Activated CD8-positive, alpha-beta memory T cell treated with anti-CD3 and anti-CD28 coated beads, Interleukin-2, amount 10 ng/mL, durations not matched to agents 7 days and 5 days (primary cell): Measurements from ENCODE around the gene TACR1. TPM values are rescaled to one million over a fixed set of nuclear protein-coding genes. Genes with fewer than 3 reads are reported as not detected.
"Not testable (repeated sequence)": the region's sequence is repeated elsewhere in the genome, so short reads cannot be mapped to it uniquely, and the experiment has no call there.

Experiments
- ATAC-seq: fragments of 150-1000 bp; cut with Tn5 transposase; one replicate; pipeline ENCODE4 v1.10.0; 2021; ENCODE audit warnings: moderate library complexity
- CTCF ChIA-PET: fragments of 350-600 bp; sonication (Branson Sonifier 250); formaldehyde crosslinking; loops from one replicate; lab custom pipeline; 2021; ENCODE audit warnings: antibody characterized with exemption; lab: Charles Lee
- DNase-seq: peaks from one replicate; pipeline ENCODE4 v3.0.0-alpha.2; 2020
- H3K27ac Mint-ChIP-seq: one replicate; pipeline ENCODE4 v1.8.0; 2021; ENCODE audit warnings: mild to moderate bottlenecking, mixed read lengths
- H3K27me3 Mint-ChIP-seq: one replicate; pipeline ENCODE4 v1.8.0; 2021; ENCODE audit warnings: mixed read lengths
- H3K36me3 Mint-ChIP-seq: one replicate; pipeline ENCODE4 v1.8.0; 2021; ENCODE audit warnings: mild to moderate bottlenecking, mixed read lengths
- H3K4me1 Mint-ChIP-seq: one replicate; pipeline ENCODE4 v1.8.0; 2021; ENCODE audit warnings: mixed read lengths
- H3K4me3 Mint-ChIP-seq: one replicate; pipeline ENCODE4 v1.8.0; 2021; ENCODE audit warnings: mild to moderate bottlenecking, moderate library complexity, mixed read lengths
- H3K9me3 Mint-ChIP-seq: one replicate; pipeline ENCODE4 v1.8.0; 2022; ENCODE audit warnings: low read depth, mixed read lengths
- total RNA-seq, 2 experiments: library from RNA; stranded (reverse); gene quantifications; one replicate each; pipeline ENCODE4 v1.2.3, GENCODE V29; 2021

Gene TACR1
- total RNA-seq, 2 experiments from 2014 or later = not detected

DNA sequence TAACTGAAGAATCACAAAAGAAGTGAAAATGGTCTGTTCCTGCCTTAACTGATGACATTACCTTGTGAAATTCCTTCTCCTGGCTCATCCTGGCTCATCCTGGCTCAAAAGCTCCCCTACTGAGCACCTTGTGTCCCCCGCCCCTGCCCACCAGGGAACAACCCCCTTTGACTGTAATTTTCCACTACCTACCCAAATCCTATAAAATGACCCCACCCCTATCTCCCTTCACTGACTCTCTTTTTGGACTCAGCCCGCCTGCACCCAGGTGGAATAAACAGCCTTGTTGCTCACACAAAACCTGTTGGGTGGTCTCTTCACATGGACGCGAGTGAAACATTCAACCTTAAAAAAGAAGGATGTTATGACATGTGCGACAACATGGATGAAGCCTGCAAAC is 142.2 kb downstream of the TACR1 start:
- H3K27me3 Mint-ChIP-seq = peaks cover 25% of the 10 kb centered on the region
- not testable (repeated sequence) for H3K9me3 Mint-ChIP-seq, H3K36me3 Mint-ChIP-seq, DNase-seq, H3K4me3 Mint-ChIP-seq, H3K27ac Mint-ChIP-seq, ATAC-seq
- CTCF ChIA-PET = interaction anchor here (0.9 to 1.1 kb wide), 2 partner anchors 7 to 8 kb away, joined by 3 read pairs; no protein-coding TSS in a partner anchor
- H3K4me1 Mint-ChIP-seq = peaks cover 39% of the 10 kb centered on the region

DNA sequence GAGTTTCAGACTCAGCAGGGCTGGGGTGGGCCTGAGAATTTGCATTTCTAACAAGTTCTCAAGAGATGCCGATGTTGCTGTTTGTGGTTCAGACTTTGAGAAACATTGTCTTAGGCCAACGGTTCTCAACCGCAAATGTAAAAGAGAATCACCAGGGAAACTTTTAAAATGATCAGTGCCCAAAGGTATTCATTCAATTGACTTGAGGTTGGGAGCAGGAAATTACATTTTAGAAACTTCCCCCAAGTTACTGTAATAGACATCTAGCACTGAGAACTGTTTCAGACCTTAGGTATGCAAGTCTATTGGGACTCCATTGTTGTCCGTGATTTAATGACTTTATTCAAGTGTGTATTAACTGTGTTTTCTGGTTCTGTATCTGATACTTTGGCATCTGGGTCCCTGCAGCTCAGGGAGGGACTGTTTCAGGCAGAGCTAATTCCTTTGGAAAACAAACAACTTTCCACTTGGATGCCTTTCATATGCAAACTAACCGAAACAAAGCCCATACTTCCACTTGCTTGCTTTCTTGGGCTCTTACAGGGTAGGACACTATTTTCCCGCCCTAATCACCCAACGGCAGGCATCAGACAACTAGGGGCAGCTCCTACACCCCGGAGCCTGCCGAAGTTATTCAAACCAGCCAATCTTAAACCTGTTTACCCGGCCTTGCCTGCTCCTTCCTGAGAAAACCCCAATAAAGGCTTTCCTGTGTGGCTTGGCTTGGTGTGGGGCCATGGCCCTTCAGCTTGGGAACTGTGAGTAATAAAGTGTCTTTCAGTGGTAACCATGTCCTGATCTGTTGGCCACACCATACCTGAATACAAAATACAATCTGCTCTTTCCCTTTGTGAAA is 143.3 kb downstream of the TACR1 start:
- no peaks in the 10 kb centered on the region for H3K9me3 Mint-ChIP-seq
- H3K27ac Mint-ChIP-seq = no peak overlapping the region
- peak; percentile 66 for ATAC-seq
- CTCF ChIA-PET = interaction anchor here (0.9 to 1.1 kb wide), 2 partner anchors 8 to 9 kb away, joined by 3 read pairs; no protein-coding TSS in a partner anchor
- DNase-seq = peak; percentile 51
- peaks cover 20% of the 10 kb centered on the region for H3K27me3 Mint-ChIP-seq
- peaks cover 39% of the 10 kb centered on the region for H3K4me1 Mint-ChIP-seq
- no peak overlapping the region for H3K4me3 Mint-ChIP-seq
- H3K36me3 Mint-ChIP-seq = no peaks in the 10 kb centered on the region

DNA sequence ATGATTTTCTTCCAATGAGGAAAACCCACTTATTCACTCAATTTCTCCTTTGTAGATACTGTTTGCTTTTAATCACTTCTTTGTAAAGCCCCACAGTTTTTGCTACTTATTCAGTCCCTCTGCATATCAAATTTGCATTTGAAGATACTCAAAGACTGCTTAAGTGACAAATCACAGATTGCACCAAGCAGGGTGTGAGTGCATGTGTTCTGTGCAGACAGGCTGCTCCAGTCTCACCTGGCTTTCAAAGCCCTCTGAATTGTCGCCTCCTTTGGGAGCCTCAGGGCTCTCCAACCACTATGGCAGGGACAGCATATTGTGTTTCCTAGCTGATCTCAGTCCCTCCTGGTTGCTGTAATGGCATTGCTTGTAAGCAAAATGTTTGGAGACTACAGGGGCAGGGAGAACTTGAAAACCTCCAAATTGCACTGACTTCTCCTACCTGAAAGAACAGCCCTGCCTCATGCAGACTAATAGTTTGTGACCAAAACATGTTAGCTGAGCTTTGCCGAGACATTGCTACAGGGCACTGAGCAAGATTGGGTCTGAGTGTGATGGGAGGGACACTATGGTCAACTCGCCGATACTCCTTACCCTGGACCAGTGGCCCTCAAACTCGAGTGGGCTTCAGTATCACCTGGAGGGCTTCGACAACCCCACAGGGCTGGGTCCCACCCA is 144.0 kb downstream of the TACR1 start:
- Mint-ChIP-seq H3K27ac (no peak overlapping the region), H3K4me3 (no peak overlapping the region), H3K27me3 (peaks cover 16% of the 10 kb centered on the region), H3K9me3 (no peaks in the 10 kb centered on the region), H3K4me1 (peaks cover 33% of the 10 kb centered on the region), H3K36me3 (no peaks in the 10 kb centered on the region)
- no peak for DNase-seq
- ATAC-seq = no peak
- CTCF ChIA-PET = no interaction called here

DNA sequence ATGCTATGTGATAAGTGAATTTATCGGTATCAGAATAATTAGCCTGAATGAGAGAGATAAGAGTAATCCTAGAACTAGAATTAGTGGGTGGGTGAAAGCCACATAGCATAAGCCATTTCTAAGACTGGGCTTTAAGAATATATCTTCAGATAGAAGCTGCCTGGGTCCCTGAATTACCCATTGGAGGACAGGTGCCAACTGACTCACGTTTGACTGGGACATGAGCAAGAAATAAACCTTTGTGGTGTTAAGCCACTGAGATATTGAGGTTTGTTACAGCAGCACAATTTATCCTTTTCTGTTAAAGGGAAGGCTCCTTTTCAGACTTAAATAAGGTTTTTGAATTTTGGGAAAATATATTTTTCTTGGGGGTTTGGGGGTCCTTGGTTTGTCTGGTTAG is 145.0 kb downstream of the TACR1 start:
- no peak overlapping the region for H3K27ac Mint-ChIP-seq
- ATAC-seq (no peak), DNase-seq (no peak)
- H3K4me3 Mint-ChIP-seq = no peak overlapping the region
- H3K9me3 Mint-ChIP-seq = no peaks in the 10 kb centered on the region
- peaks cover 15% of the 10 kb centered on the region for H3K27me3 Mint-ChIP-seq
- CTCF ChIA-PET = no interaction called here
- no peaks in the 10 kb centered on the region for H3K36me3 Mint-ChIP-seq
- H3K4me1 Mint-ChIP-seq = peaks cover 24% of the 10 kb centered on the region

DNA sequence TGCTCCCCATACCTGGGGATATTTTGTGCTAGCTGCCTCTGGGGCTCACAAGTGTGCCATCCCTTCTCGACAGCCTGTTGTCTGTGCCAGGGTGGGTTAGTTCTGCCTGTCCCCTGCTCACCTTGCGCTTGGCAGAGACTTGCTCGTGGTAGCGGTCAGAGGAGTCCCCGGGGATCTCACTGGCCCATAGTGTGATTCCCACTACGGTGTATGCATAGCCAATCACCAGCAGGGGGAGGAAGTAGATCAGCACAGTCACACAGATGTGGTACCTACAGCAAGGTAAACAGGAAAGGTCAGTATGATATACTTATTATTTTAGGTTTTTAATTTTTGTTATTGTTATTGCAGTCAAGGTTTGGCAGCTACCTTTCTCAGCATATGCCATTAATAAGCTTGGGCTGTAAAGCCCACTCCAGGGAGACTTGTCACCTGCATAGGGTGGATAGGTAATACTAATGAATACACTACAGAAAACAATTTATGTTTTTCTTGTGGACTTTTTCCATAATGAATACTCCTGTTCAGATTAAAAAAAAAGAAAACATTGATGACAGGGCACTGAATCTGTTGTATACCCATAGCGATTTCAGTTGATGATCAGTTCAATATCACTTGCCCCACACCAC is 145.7 kb downstream of the TACR1 start:
- ATAC-seq (peak; percentile 67), DNase-seq (no peak)
- peaks cover 19% of the 10 kb centered on the region for H3K4me1 Mint-ChIP-seq
- H3K27me3 Mint-ChIP-seq = peaks cover 11% of the 10 kb centered on the region
- no peaks in the 10 kb centered on the region for H3K36me3 Mint-ChIP-seq
- H3K27ac Mint-ChIP-seq = no peak overlapping the region
- CTCF ChIA-PET = no interaction called here
- H3K9me3 Mint-ChIP-seq = no peaks in the 10 kb centered on the region
- no peak overlapping the region for H3K4me3 Mint-ChIP-seq

DNA sequence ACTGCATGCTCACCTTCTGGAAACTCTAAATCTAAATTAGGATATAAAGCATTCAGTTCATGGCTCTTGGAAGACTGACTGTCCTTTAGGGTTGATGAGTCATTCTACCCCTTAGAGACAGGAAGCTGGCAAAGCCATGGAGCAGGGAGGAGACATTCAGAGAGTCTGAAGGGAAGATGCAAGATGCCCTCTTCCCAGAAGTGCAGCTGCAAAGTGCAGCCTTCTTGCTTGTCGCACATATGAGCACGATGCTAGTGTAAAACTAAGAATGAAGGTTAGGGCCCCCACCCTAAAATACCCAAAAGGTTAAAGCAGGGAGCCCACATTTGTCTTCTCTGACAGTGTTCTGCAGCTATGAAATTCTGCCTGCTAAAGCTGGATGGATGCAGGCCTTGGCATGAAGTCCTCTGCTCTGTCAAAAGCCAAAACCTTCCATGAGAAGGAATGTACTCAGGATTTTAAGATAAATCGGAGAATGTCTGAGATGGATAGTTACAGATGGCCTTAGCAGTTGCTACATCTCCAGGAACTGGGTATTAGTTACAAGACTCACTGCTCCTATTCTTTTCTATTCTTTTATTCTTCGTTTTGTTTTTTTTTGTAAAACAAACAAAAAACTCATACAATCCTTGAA is 151.2 kb downstream of the TACR1 start:
- Mint-ChIP-seq H3K4me1 (no peaks in the 10 kb centered on the region), H3K27me3 (no peaks in the 10 kb centered on the region), H3K9me3 (no peaks in the 10 kb centered on the region), H3K27ac (no peak overlapping the region), H3K4me3 (no peak overlapping the region), H3K36me3 (no peaks in the 10 kb centered on the region)
- ATAC-seq (no peak), DNase-seq (no peak)
- CTCF ChIA-PET = interaction anchor here (1.5 kb wide), 1 partner anchor 16 kb away, joined by 5 read pairs; no protein-coding TSS in a partner anchor

DNA sequence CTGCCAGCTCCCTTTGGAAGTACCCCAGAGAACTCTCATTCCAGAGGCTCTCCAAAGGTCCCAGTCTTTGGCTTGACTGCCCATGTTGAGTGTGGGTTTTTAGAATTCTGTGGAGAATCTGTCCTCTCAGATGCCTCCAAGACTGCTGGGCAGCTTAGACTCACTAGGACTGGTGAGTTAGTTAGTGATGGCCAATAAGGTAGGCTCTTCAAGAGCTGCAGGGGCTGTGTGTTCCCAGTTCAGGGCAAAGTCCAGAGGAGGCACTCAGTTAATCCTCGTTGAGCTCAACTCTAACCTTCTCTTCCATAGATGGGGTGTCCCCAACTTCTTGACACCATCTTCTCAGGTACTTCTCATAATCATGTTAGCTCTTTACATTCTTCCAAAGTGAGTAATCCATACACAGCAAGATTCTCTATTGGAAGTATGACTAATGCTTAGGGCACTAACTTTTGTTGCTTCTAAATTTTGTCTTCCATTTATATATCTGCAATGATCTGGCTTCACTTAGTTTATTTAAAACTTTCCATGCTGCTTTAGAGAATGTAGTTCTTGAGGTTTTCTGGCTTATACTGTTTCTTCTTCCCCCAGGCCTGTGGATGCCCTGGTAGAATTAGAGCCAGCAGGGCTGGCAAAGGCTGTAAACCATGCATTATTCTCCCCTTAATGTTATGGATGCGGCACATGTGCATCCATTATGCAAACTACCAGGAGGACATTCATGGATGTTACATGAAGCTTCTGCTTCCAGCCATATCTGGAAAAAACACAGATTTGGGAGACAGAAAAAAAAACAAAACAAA is 151.9 kb downstream of the TACR1 start:
- Mint-ChIP-seq H3K27ac (no peak overlapping the region), H3K9me3 (no peaks in the 10 kb centered on the region), H3K27me3 (no peaks in the 10 kb centered on the region), H3K4me3 (no peak overlapping the region), H3K4me1 (no peaks in the 10 kb centered on the region), H3K36me3 (no peaks in the 10 kb centered on the region)
- CTCF ChIA-PET = interaction anchor here (1.5 kb wide), 1 partner anchor 17 kb away, joined by 5 read pairs; no protein-coding TSS in a partner anchor
- ATAC-seq (no peak), DNase-seq (no peak)

DNA sequence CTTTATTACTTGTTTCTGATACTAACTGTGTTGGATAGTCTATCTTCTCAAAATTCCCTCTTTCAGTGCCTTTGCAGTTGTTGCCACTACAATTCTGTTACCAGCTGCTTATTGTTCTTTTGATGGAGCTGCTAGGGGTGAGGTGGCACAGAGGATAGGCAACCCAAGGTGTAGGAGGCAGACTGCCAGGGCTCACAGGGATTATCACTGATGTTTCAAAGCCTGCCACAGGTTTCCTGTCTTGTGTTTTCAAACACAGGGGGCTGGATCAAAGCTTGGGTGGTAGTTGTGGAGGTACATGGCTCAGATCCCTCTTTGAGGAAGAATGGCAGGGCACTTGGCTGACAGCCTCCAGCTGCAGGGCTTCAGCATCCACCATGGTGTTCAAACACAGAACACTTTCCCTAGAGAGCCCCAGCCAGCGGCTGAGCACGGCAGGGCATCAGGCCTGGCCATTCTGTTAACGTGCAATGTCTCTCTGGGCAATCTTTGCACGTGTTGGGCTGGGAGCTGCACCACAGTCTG is 153.7 kb downstream of the TACR1 start:
- no peak for ATAC-seq
- Mint-ChIP-seq H3K27ac (no peak overlapping the region), H3K4me3 (no peak overlapping the region), H3K27me3 (no peaks in the 10 kb centered on the region), H3K4me1 (no peaks in the 10 kb centered on the region), H3K36me3 (no peaks in the 10 kb centered on the region), H3K9me3 (no peaks in the 10 kb centered on the region)
- CTCF ChIA-PET = no interaction called here
- no peak for DNase-seq

DNA sequence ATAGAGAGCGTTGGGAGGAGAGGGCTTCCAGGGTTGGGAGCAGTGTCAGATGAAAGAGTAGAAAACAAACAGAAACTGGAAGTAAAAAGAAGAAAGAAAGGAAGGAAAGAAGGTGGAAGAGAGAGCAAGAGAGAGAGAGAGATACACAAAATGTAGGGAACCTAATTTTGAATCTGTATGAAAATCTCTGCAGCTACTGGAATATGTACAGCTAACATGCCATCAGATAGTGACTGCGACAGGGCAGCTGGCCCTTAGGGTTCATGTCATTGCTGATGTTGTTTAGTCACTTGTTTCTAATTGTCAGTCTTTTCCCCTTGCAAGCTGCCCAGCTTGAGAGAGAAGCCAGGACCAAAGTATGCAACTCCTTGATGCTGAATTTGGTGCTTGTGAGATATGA is 155.0 kb downstream of the TACR1 start:
- H3K4me3 Mint-ChIP-seq = no peak overlapping the region
- ATAC-seq = no peak
- no peak overlapping the region for H3K27ac Mint-ChIP-seq
- H3K27me3 Mint-ChIP-seq = no peaks in the 10 kb centered on the region
- CTCF ChIA-PET = no interaction called here
- H3K36me3 Mint-ChIP-seq = no peaks in the 10 kb centered on the region
- no peak for DNase-seq
- no peaks in the 10 kb centered on the region for H3K9me3 Mint-ChIP-seq
- H3K4me1 Mint-ChIP-seq = no peaks in the 10 kb centered on the region

DNA sequence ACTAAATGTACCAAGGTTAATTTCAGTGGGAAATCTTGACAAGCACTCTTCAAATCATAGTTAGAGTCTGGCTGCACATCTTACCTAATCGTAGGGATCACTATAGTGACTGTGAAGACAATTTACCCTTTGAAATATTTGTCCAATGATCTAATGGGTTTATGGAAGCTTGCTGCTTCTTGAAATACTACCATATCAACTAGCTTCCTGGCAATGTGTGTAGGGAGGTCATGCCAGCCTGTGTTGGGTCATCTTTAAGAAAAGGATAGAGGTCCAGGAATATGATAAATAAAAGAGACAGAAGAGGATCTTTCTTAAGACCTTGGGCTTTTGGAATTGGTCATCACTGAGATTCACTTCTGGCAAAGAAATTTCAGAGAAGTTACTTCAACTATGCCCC is 156.5 kb downstream of the TACR1 start:
- DNase-seq (no peak), ATAC-seq (no peak)
- Mint-ChIP-seq H3K4me3 (no peak overlapping the region), H3K9me3 (no peaks in the 10 kb centered on the region), H3K27me3 (no peaks in the 10 kb centered on the region), H3K36me3 (no peaks in the 10 kb centered on the region), H3K27ac (no peak overlapping the region), H3K4me1 (no peaks in the 10 kb centered on the region)
- CTCF ChIA-PET = no interaction called here

DNA sequence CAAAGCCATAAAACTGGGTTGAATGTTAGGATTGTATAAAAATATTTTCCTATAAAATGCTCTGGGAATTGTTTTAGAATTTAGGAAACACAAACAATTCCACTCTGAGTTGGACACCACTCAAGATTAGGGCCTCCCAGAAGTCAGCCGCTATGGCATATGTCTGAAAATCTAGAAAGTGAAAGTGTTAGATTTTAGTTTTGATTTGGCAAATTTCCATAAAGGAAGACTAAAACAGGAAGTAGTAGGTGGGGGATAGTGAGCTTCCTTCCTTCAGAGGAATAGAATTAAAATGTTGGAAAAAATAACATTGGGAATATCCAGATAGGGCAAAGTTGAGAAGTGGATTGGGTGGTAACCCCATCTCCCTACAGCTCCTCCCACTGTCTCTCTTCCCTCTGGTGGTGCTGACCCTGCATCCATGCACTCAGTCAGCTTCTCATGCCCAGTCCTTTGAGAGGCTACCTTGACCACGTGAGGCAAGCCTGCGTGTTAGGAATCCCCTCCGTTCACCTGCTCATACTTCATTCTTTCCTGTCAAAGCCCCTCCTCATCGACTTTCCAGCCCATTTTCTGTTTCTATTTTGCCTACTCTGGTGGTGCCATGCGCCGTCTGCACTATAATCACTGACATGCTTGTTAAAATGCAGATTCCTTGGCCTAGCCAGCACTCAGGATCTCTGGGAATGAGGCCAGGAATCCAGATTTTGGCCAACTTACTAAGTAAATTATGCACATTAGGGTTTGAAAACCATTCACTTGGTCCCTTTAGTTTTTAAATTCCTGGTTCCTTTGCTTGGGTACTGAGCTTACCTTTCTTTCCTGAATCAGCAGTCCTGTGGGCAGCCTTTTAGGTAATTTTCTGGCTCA is 157.4 kb downstream of the TACR1 start:
- CTCF ChIA-PET = no interaction called here
- Mint-ChIP-seq H3K27ac (no peak overlapping the region), H3K4me3 (no peak overlapping the region), H3K36me3 (no peaks in the 10 kb centered on the region), H3K27me3 (no peaks in the 10 kb centered on the region), H3K4me1 (no peaks in the 10 kb centered on the region), H3K9me3 (no peaks in the 10 kb centered on the region)
- DNase-seq (no peak), ATAC-seq (no peak)

DNA sequence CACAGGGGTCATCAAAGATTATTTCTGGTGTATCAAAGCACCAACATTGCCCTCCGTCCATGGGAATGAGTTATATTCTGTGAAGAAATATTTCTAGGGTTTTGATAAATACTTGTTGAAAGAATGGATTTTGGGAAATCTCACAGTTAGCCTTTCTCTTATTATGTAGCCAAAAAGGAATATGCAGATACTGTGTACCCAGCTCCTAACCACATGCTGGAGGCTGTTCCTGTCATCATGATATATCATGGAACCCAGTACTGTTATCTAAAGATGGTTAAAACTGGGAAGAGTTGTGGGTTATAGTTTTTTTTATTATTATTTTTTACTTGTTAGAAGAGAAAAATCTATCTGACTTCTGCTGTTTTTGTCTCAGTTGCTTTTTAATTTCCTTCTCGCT is 158.1 kb downstream of the TACR1 start:
- CTCF ChIA-PET = no interaction called here

More for the DNA sequence above, 158.1 kb downstream of the TACR1 start:
- Mint-ChIP-seq H3K4me3 (no peak overlapping the region), H3K36me3 (no peaks in the 10 kb centered on the region), H3K9me3 (no peaks in the 10 kb centered on the region), H3K27ac (no peak overlapping the region), H3K4me1 (no peaks in the 10 kb centered on the region), H3K27me3 (no peaks in the 10 kb centered on the region)
- ATAC-seq (no peak), DNase-seq (no peak)
